ENCODE results near the gene LPP. TPM values are rescaled to one million over a fixed set of nuclear protein-coding genes. Genes with fewer than 3 reads are reported as not detected.

Gene LPP
- total RNA-seq, 4 donors from 2014 or later: 207 to 592 (median 406) TPM

- TF ChIP-seq POLR2A (IDR thresholded peaks at IDR 0.05) (no peak), POLR2AphosphoS5 (IDR thresholded peaks at IDR 0.05) (no peak), EP300 (IDR thresholded peaks at IDR 0.05; ENCODE audit: low read depth) (no peak)
- TF ChIP-seq, protein P1, sequence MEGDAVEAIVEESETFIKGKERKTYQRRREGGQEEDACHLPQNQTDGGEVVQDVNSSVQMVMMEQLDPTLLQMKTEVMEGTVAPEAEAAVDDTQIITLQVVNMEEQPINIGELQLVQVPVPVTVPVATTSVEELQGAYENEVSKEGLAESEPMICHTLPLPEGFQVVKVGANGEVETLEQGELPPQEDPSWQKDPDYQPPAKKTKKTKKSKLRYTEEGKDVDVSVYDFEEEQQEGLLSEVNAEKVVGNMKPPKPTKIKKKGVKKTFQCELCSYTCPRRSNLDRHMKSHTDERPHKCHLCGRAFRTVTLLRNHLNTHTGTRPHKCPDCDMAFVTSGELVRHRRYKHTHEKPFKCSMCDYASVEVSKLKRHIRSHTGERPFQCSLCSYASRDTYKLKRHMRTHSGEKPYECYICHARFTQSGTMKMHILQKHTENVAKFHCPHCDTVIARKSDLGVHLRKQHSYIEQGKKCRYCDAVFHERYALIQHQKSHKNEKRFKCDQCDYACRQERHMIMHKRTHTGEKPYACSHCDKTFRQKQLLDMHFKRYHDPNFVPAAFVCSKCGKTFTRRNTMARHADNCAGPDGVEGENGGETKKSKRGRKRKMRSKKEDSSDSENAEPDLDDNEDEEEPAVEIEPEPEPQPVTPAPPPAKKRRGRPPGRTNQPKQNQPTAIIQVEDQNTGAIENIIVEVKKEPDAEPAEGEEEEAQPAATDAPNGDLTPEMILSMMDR (IDR thresholded peaks at IDR 0.05): no peak
- Histone ChIP-seq H3K9me3 (no peaks in the 10 kb centered on the region), H3K27me3 (no peaks in the 10 kb centered on the region), H3K4me3 (no peak overlapping the region), H3K4me1 (peaks cover 0 to 11% (median 6%) of the 10 kb centered on the region in 4 donors), H3K36me3 (no peaks in the 10 kb centered on the region), H3K27ac (peak overlapping the region in 3 of 4 donors; percentile 9 to 33 (median 19))
- DNase-seq: no peak
- intact Hi-C loops (cut with DNase I; ENCODE audit: low total_unique reads) (no loop called here), in situ Hi-C loops (cut with MboI; ENCODE audit: low pct_ligation_motif_present in 1 of 4, low pct_unique_long_range_greater_than_20kb in 1 of 4, low sequenced_read_pairs in 3 of 4) (no loop called here)
- 88 to 89% methylated on average over 1 to 4 of the region's 4 CpGs for WGBS, 2 donors (ENCODE audit: low coverage in 1 of 2)
These were observed 700.2 kb downstream of the LPP start for GRCh38 chr3:188853856-188854771.

GRCh38 chr3:188854772-188855149 is 700.8 kb downstream of the LPP start:
- H3K27ac ChIP-seq: peak overlapping the region in 2 of 4 donors; percentile 9 to 19

GRCh38 chr3:188855675-188856074 is 701.7 kb downstream of the LPP start:
- no peak for DNase-seq
- Histone ChIP-seq H3K27me3 (no peaks in the 10 kb centered on the region), H3K4me3 (no peak overlapping the region), H3K36me3 (no peaks in the 10 kb centered on the region), H3K27ac (peak overlapping the region in 1 of 4 donors; percentile 19), H3K4me1 (peaks cover 0 to 11% (median 6%) of the 10 kb centered on the region in 4 donors), H3K9me3 (no peaks in the 10 kb centered on the region)
- in situ Hi-C loops (cut with MboI; ENCODE audit: low pct_ligation_motif_present in 1 of 4, low pct_unique_long_range_greater_than_20kb in 1 of 4, low sequenced_read_pairs in 3 of 4): no loop called here
- intact Hi-C loops (cut with DNase I; ENCODE audit: low total_unique reads): no loop called here
- 77 to 90% methylated on average over 2 to 3 of the region's 3 CpGs for WGBS, 2 donors (ENCODE audit: low coverage in 1 of 2)
- TF ChIP-seq EP300 (IDR thresholded peaks at IDR 0.05; ENCODE audit: low read depth): no peak

More at GRCh38 chr3:188854772-188855149, 700.8 kb downstream of the LPP start:
- H3K27me3 ChIP-seq: no peaks in the 10 kb centered on the region
- H3K9me3 ChIP-seq: no peaks in the 10 kb centered on the region
- no peak overlapping the region for H3K4me3 ChIP-seq
- intact Hi-C loops (cut with DNase I; ENCODE audit: low total_unique reads) (no loop called here), in situ Hi-C loops (cut with MboI; ENCODE audit: low pct_ligation_motif_present in 1 of 4, low pct_unique_long_range_greater_than_20kb in 1 of 4, low sequenced_read_pairs in 3 of 4) (no loop called here)
- peaks cover 0 to 11% (median 6%) of the 10 kb centered on the region in 4 donors for H3K4me1 ChIP-seq
- TF ChIP-seq POLR2A (IDR thresholded peaks at IDR 0.05): no peak
- no peak for TF ChIP-seq EP300 (IDR thresholded peaks at IDR 0.05; ENCODE audit: low read depth)
- no peak for TF ChIP-seq POLR2AphosphoS5 (IDR thresholded peaks at IDR 0.05)
- TF ChIP-seq, protein P1 (IDR thresholded peaks at IDR 0.05): no peak
- no peaks in the 10 kb centered on the region for H3K36me3 ChIP-seq
- no peak for DNase-seq

- no peak for DNase-seq
- peaks cover 0 to 16% (median 8%) of the 10 kb centered on the region in 4 donors for H3K4me1 ChIP-seq
- H3K27me3 ChIP-seq: no peaks in the 10 kb centered on the region
- H3K36me3 ChIP-seq: no peaks in the 10 kb centered on the region
- intact Hi-C loops (cut with DNase I; ENCODE audit: low total_unique reads): no loop called here
- H3K9me3 ChIP-seq: no peaks in the 10 kb centered on the region
- 92 to 95% methylated on average over 3 of the region's 3 CpGs for WGBS, 2 donors (ENCODE audit: low coverage in 1 of 2)
- H3K27ac ChIP-seq: no peak overlapping the region
- H3K4me3 ChIP-seq: no peak overlapping the region
- TF ChIP-seq POLR2AphosphoS5 (IDR thresholded peaks at IDR 0.05) (no peak), POLR2A (IDR thresholded peaks at IDR 0.05) (no peak), EP300 (IDR thresholded peaks at IDR 0.05; ENCODE audit: low read depth) (no peak)
- TF ChIP-seq, protein P1 (IDR thresholded peaks at IDR 0.05): no peak
- in situ Hi-C loops (cut with MboI; ENCODE audit: low pct_ligation_motif_present in 1 of 4, low pct_unique_long_range_greater_than_20kb in 1 of 4, low sequenced_read_pairs in 3 of 4): no loop called here
These were observed 706.2 kb downstream of the LPP start for GRCh38 chr3:188860147-188860546.
